Amygdala (tissue), 56 donors: Measurements from ENCODE around the gene DIP2C.
"Not testable (repeated sequence)": the region's sequence is repeated elsewhere in the genome, so short reads cannot be mapped to it uniquely, and the experiment has no call there.

Experiments
- DNase-seq, 56 donors: peaks; one replicate each; lab custom pipeline; 2025; lab: John Stamatoyannopoulos, UW

Gene DIP2C

DNA sequence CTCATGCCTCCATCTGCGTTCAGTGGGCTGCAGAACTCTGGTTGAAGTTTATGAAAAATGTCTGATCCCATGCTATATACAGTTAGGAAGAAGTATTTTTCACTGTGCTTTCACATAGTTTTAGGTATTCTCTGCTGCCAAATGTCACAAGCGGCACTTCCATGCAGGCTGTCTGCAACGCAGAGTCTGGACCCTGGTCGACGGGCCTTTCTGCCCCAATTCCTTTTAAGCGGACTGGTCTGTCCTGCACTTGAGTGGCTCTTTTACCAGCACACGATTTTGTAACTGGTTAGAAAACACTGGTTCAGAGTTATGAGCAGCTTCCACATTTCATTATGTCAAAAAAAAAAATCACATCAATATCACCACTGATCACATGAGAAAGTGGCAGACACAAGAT is 143.0 kb downstream of the DIP2C start:
- no peak for DNase-seq

DNA sequence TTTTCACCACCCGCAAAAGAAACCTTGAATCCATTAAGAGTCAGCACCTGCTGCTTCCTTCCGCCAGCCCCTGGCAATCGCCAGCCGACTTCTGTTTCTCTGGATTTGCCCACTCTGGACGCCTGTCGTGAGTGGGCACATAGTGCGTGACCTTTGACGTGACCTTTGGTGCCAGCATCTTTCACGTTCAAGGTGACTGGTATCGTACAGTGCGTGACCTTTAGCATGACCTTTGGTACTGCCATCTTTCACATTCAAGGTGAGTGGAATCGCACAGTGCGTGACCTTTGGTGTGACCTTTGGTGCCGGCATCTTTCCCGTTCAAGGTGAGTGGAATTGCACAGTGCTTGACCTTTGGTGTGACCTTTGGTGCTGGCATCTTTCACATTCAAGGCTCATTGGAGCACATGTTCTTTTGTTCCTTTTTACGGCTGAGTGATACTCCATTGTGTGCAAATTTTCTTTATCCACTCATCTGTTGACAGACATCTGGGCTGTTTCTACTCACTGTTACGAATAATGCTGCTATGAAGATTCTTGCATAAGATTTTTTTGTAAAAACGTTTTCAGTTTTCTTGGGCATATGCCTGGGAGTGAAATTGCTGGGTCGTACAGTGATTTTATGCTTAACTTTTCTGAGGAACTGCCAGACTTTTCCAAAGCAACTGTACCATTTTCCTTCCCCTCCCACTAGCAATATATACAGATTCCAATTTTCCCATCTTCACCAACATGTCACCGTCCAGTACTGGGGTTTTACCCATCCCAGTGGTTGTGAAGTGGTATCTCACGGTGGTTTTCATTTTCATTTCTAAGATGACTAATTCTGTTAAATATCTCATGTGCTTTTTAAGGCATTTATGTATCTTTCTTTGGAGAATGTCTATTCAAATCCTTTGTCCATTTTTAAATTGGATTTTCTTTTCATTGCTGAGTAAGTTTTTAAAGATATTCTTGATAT is 145.3 kb downstream of the DIP2C start:
- no peak for DNase-seq

DNA sequence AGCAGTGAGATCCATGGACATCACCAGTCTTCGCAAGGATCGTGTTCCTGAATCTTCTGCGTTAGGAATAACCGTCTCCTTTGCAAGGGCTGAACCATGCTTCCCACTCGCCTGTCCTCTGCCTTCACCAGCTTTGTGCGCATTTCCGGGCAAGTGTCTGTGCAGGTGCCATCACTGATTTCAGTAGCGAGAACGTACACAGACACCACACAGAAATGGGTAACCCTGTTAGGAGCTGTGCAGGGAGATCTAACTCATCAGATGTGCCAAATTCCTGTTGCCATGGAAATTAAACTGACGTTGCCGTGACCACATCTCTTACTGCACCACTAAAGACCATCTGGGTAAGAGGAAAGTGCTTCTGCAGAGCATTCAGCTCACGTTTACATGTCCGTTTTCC is 146.3 kb downstream of the DIP2C start:
- DNase-seq = peak in 8 of 56 donors; percentile 14 to 57 (median 30)

- no peak for DNase-seq
These were observed 147.6 kb downstream of the DIP2C start for GRCh38 chr10:541750-542371.

GRCh38 chr10:541041-541440 is 148.4 kb downstream of the DIP2C start:
- DNase-seq = no peak

DNA sequence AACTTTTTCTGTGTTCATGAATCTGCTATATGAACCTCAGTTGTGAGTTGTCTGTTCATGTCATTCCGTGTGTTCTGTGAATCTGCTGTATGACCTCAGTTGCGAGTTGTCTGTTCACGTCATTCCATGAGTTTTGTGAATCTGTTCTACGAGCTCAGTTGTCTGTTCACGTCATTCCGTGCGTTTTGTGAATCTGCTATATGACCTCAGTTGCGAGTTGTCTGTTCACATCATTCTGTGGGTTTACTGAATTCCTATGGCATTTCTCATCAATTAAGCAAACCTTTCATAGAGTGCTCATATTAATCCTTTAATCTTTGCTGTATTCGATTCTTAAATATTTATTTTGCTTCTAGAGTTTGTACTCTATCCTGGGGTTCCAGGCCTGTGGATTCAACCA is 150.6 kb downstream of the DIP2C start:
- no peak for DNase-seq

DNA sequence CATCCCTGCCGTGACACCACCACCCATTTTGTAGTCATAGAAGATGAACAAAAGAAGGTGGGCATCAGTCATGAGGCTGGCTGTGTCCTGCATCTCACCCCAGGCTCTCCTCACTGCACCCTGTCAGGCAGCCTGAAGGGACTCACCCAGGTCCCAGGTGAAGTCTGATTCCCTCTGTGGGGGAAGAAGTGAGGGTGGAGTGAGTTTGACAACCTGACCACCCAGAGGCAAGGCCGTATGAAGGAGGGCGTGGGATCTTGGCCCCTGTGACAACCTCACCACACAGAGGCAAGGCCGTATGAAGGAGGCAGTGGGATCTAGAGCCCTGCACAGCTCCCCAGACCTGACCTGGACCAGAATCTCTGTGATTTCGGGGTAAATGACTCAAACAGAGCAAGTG is 152.5 kb downstream of the DIP2C start:
- no peak for DNase-seq

DNA sequence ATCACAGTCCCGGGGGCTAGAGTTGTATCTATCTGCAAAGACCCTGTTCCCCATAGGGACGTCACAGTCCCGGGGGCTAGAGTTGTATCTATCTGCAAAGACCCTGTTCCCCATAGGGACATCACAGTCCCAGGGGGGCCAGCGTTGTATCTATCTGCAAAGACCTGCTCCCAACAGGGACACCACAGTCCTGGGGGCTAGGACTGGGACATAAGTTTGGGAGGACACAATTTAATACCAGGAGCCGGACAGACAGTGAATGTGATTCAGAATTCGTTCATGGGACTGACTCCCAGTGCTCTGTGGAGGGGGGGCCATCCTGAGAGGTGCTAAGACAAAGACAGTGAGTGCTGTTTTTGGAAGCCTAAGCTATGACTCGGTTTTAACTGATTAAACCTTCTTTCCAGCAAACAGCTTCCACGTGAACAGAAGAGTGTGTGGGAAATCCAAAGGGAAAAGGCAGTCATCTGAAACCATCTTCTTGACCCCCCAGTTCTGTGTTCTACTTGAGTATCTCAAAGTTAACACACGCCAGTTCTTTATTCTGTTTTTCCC is 153.0 kb downstream of the DIP2C start:
- DNase-seq = no peak

GRCh38 chr10:535952-536351 is 153.5 kb downstream of the DIP2C start:
- DNase-seq = no peak

GRCh38 chr10:535051-535450 is 154.4 kb downstream of the DIP2C start:
- DNase-seq = no peak

DNA sequence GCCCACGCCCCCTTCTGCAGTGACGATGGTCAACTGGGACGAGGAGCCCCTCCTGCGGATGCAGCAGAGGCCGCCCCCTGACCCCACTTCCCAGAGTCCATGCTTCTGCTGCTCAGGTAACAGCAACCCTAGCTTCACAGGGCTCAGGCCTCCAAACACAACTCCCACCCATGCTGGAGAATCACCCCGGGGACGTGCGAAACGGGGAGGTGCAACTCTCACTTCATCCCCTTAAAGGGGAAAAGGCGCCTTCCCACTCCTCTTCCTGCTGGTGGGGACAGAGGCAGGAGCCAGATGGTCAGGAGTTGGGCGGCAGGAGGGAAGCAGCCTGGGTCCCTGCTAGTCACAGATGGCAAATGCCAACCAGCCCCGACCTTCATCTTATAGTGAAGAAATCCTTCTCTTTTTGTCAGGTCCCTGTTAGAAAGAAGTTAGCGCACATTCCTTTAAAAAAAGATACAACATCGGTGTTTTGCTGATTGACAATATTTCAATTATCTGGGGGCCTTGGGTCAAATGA is 155.4 kb downstream of the DIP2C start:
- DNase-seq = no peak

DNA sequence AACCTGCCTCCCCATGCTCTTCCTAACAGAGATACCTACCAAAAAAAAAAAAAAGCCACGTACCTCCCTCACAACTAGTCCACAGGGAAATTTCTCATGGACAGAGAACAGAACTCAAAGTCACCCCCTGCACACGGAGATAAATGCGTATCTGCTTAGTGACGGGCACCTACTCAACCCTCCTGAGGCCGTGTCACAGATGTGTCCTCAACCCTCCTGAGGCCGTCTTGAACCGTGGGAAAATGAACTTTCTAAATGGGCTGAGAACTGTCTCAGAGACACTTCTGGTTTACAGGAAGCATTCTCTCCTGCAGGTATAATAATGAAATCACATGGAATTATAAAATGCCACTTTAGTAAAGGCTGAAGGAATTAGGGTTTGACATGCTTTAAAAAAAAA is 155.9 kb downstream of the DIP2C start:
- no peak for DNase-seq

DNA sequence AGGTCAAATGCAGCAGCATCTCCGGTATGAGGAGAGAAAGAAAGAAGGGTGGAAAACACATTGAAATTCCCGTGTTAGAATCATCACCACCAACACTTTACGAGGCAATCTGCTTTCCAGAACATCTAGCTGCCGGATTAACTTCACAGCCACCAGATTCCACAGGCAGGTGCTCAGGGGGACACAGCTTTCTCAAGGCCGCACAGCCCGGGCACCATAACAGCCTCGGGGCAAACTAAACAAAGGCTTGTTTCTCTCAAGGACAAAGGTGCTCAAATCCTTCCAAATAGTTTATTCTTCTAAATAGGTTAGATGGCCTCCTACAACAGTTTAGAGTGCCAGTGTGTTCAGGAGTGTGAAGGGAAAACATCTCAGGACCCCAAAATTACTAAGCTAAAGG is 156.3 kb downstream of the DIP2C start:
- DNase-seq = no peak

GRCh38 chr10:532331-532730 is 157.1 kb downstream of the DIP2C start:
- DNase-seq = not testable (repeated sequence)

DNA sequence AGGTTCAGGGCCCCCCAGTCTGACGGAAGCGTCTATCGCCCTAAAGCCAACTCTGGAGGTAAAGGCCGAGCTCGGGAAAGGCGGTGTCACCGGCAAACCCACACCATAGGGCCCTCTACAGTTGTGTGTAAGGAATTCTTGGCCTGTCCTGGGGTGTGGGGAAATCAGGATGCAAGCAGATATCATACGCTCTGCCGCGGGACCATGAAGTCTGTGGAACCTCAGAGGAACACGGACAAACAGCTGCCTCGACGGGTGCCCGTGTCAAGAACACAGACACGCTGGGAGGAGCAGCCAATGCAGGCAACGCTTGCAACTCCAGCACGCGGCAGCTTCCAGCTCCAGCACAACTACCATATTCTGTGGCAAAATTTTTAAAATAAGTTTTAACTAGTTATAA is 157.9 kb downstream of the DIP2C start:
- DNase-seq = no peak

DNA sequence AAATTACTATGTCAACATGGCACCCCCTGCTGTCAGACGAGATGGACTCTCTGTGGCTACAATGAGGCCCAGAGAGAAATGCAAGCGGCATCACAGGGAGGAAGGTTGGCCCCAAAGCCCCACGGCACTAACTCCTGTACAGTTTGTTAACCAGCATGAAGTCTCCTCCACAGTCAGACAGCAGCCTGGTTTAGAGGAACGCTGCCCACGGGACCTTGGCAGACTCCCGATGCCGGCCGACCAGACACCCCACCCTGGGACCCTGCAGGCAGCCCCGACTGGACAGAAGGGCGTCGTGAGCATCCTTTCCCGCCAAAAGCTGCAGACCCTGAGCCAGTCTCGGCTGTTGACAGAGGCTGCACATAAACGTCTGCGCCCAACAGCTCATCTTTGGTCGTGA is 158.8 kb downstream of the DIP2C start:
- DNase-seq = no peak

- no peak for DNase-seq
These were observed 159.8 kb downstream of the DIP2C start for GRCh38 chr10:529468-530230.

DNA sequence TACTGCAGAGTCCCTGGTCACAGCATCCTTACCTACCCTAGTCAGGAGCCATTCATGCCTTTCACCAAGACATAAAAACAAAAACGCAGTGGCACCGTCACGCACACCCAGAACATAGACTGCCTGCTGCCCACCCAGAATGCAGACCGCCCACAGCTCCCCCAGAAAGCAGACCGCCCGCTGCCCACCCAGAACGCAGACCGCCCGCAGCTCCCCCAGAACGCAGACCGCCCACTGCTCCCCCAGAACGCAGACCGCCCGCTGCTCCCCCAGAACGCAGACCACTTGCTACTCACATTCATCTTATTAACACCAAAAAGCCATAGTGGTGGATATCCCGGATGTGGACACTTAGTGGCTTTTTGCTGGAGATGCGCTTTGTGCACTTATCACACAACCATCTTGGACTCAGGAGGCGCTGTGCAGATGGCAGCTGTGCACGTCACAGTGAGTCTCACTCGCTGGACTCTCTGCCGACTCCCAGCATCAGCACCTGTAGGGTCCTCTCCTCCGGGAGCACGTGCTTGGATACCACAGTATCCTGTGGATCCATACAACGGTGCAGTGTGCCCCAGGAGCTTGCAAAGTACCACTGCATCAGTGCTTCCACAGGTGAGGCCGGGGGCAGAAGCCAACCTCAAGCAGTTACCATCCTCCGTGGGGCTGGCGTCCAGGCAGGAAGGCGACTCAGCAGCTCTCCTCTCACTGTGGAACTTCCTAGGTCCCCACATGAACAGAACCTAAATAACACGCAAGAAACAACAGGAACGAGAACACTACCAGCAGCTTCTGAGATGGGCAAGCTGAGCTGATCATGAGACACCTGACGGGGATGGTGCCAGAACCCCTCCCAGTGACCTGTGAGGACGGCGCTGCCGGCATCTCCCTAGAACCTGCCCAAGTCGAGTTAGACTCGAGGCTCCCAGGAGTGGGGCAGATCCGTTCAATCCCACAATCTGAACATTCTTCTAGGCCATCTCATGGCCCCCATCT is 161.0 kb downstream of the DIP2C start:
- DNase-seq = no peak

DNA sequence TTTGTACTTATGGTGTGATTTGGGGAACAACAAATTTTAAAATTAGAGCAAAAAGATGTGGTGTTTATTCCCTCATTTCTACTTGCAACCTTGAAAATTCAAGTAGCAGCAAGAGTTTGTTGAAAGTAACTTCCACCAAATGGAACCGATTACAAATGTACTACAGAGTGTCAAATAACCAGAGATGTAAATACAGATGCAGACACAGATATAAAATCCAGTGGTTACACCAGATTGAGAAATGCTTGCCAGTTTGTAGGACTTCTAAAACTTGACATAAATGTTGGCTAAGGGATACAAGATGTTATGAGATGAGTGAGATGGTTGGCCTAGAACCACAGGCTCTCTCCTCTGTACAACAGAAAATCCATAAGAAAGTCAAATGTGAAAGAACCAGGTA is 162.1 kb downstream of the DIP2C start:
- no peak for DNase-seq
